HG03108 (cell line): Measurements from ENCODE around the gene TMEM61.
A peak's percentile ranks its signal among the peaks of the same experiment; 100 is the strongest.
"Not testable (repeated sequence)": the region's sequence is repeated elsewhere in the genome, so short reads cannot be mapped to it uniquely, and the experiment has no call there.

Source experiments
- ATAC-seq: cut with Tn5 transposase; IDR thresholded peaks from one replicate; pipeline ENCODE4 v1.9.1; 2021; ENCODE audit warnings: moderate library complexity; ENCODE audit not compliant: unreplicated experiment

TMEM61 gene

DNA sequence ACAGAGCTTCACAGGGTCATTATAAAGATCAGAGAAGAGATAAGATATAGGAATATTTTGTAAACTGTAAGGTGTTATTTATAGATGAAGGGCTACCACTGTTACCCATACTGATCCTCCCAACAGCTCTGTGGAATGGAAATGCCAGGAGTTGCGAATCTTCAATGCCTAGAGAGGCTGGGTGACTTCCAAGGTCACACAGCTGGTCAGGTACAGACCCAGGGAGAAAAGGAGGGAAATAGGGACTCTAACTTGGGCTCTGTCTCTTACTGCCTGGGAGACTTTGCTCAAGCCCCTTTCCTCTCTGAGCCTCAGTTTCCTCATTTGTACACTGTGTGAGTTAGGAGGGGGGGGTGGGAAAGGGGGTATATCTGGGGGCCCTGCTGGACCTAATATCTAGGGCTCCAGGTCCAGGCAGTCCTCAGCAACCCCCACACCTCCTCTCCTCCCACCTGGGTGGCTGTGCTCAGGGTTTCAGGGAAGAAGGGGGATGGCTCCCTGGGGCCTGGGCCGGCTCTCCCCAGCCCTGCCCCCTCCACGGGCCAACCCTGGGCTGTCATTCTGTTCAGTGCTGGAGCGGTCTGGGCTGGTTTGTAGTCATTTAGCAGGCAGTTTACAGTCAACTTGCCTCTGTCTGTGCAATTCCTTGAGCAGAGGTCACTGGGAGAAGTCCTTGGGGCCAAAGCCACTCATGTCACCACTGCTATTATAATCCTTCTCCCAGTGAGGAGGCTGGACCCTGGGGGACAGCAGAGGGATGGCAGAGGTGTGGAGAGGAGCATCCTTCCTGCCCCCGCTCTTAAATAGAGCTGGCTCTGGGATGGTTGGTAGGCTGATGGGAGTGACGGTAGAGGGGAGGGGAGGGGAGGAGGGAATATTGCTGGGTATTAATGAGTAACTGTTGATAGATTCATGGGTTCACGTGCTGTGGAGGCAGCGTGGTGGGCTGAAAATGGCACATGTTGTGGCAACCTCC lies 20.0 kb downstream of the TMEM61 start:
- no peak for ATAC-seq

DNA sequence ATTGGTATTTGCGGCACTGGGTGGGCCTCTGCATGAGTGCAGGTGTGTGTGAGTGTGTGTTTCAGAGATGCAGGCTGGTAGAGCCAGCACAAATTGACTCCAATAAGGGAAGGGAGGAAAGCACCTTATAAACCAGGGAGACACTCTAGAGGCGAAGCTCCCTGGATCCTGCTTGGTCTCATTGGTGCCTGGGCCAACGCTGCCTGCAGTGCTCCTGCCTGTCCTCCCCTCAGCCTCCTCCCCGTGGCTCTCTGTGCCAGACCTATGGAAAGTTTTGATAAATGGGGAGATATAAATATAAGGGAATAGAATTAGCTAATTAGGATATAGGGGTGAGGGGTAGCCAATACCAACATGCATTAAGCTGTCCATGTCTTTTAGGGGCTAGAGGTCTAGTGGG lies 20.9 kb downstream of the TMEM61 start:
- no peak for ATAC-seq

DNA sequence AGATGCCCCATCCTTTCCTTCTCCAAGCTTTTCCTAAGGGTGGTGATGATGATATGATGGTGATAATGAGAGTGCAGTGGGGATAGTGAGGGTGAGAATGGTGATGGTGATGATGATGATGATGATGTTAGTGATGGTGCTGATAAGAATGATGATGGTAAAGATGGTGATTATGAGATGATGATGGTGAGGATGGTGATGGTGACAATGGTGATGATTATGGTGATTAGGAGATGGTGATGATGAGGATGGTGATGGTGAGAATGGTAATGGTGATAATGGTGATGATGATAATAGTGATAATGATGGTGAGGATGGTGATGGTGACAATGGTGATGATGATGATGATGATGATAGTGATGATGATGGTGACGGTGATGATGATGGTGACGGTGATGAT lies 22.3 kb downstream of the TMEM61 start:
- ATAC-seq: no peak

DNA sequence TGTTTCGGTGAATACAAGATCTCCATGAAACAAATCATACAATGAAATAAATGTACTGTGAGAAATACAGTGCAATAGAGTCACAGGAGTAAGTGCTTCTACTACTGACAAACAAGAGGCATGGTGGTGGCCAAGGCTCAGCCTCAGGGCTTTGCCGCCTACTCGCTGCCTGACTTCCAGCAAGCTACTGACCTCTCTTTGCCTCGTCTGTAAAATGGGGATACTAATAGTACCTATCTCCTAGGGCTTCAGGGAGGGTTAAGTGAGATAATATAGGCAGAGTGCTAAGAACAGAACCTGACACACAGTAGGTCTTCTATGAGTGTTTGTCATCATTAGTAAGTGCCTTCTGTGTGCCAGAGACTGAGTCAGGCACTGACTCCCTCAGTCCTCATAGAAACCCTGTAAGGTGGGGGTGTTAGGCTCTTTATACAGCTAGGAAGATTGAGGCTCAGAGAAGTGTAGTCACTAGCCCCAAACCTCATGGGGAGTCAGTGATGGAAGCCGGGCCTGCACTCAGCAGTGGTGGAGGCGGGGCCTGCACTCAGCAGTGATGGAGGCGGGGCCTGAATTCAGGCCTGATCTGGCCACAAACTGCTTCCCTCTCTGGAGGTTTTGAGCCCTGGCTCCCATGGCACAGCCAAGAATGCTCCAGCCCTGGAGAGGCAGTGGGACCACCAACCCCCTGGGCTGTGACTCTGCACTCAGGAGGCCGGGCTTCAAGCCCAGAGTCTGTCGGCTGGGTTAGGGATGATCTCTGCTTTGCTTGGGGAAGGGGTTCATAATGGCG lies 25.1 kb downstream of the TMEM61 start:
- ATAC-seq: no peak

DNA sequence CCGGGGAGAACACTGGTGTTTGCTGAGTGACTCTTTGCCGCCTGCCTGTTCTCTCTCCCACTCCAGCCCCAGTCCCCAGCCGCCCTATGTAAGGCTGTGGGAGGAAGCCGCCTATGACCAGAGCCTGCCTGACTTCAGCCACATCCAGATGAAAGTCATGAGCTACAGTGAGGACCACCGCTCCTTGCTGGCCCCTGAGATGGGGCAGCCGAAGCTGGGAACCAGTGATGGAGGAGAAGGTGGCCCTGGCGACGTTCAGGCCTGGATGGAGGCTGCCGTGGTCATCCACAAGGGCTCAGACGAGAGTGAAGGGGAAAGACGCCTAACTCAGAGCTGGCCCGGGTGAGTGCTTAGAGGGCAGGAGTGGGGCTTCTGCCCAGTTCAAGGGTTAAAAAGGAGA lies 26.5 kb downstream of the TMEM61 start:
- ATAC-seq: no peak

DNA sequence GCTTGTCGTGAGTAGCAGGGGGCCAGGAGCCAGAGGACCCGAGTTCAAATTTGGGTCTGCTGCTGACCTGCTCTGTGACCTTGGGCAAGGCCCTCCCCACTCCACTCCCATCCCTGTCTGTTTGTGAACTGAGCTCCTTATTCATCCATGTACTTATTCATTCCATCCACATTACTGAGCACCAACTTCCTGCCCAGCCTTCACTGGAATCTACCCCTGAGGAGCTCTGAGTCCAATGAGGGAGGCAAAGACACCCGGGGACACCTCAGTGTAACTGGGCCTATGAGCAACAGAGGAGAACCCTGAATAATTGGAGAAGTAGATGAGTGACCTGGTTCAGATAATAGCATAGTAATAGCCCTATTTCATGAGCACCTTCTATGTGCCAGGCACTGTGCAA lies 27.2 kb downstream of the TMEM61 start:
- no peak for ATAC-seq

DNA sequence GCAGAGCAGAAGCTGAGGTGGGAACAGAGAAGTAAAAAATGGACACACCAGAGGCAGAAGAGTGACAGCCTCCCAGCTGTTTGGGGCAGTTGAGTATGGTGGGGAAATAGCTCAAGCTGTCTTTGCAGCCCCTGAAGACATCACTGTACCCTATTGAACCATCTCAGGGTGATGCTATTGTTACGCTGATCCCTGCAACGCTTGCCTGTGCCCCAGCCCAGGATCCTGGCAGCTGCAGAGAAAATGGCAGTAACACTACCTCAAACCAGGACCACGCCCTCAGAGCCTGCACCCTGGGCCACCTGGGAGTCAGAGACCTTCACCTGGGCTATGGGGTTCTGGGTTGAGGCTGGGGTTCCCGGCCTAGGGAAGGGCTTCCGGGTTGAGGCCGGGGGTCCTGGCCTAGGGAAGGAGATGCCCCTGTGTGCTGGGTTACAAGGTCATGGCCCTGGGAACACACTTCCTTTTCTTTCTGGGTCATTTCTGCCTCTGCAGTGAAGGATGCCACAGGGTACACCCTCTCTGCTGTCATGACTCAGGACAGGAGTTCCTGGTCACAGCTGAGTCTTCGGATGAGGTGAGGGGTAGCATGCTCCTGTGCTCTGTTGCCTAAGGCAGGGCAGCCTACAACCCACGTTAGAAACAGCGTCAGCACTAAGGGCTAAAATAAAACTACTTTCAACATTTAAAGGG lies 29.9 kb downstream of the TMEM61 start:
- ATAC-seq: no peak

DNA sequence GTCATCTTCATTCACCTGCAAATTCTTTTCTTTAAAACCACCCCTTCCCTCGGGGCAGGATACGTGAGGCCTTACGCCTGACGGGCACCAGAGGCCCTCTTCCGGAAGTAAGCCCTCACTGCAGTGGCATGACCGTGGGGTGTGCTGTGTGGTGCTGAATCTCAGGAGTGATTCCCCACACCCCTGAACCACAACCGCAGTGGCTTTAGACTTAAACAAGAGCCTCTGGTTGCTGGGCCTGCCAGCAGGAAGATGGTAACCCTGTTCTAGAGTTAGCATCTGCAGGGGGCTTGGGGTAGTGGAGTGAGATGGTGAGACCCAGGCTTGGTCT lies 30.4 kb downstream of the TMEM61 start:
- ATAC-seq: no peak

DNA sequence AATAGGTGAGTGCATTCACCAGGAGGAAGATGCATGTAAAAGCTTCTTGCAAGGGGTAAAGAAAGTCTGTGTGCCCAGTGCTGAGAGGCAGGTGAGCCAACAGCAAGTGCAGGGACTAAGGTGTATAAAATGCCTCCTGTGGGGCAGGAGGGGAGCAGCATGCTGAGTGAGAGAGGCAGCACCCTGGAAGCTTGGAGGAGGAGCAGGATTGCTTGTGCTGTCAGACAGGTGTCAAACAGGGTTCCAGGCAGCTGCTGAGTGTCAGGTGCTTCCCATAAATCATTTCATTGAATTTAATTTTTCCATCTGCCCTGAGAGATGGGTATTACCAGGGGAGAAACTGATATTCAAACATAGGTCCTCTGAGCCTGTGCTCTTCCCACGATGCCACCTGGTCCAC lies 32.2 kb downstream of the TMEM61 start:
- ATAC-seq: no peak

DNA sequence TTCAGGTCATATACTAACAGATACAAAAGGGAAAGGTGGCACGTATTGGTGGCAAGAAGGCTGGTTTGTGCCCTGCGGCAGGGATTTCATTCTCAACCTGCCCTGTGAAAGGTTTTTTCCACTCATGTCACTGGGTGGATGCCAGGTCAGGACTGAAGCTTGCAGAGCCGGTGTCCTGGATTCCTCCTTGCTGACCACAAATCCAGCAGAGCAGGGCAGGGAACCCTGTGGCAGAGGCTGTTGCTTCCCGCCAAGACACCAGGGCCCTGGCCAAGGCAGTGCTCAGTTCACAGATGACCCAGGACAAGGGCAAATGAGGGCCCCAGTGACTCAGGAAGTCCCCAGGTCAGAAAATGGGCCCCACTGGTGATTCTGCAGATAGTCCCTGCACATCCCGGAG lies 34.7 kb downstream of the TMEM61 start:
- no peak for ATAC-seq

DNA sequence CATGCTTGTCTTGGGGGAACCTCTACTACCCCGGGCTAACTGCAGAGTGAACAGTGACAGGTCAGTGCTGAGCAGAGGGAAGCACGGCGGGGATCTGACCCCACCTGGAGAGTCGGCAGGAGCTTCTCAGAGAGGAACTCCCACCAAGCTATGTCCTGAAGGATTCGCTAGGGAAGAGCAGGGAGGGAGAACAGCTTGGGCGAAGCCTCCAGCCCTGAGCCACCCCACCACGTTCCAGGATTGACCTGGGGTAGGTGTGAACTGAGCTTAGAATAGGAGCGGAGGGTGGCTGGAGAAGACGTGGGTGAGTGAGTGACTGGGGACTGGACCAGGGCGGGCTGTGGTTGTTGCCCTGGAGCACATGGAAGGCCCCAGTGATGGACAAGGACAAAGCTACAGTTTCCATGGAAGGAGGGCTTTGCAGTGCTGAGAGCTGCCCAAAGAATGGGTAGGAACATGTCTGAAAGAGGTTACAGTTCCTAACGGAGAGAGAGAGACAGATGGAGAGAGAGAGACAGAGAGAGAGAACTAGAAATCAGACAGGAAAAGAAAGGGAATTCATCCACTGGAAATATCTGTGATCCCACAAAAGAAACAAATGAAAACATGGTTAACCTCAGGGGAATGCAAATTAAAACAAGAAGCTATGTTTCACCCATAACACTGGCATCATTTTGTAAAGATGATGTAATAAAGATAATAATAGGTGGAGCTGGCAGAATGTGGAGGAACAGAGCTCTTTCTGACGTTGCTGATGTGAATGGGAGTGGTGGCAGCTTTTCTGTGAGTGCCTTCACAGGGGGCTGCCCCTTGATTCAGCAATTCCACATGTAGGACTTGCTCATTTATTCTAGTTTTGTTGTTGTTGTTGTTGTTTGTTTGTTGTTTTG lies 35.5 kb downstream of the TMEM61 start:
- no peak for ATAC-seq

DNA sequence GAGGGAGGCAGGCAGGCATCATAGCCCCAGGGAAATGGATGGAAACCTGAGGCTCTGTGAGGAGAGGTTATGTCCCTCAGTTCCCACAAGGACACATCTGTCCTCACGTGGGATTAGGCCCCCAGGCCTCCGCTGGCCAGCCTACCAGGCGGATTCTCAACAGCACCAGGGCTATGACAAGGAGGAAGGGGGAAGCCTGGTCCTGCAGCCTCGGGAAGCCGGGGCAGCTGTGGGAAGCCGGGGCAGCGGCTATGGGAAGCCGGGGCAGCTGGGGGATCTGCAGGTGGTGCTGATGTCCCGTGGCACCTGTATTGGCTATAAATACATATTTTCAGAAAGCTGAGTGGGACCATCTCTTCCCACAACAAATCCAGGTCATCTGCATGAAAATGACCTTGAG lies 38.0 kb downstream of the TMEM61 start:
- ATAC-seq: no peak

DNA sequence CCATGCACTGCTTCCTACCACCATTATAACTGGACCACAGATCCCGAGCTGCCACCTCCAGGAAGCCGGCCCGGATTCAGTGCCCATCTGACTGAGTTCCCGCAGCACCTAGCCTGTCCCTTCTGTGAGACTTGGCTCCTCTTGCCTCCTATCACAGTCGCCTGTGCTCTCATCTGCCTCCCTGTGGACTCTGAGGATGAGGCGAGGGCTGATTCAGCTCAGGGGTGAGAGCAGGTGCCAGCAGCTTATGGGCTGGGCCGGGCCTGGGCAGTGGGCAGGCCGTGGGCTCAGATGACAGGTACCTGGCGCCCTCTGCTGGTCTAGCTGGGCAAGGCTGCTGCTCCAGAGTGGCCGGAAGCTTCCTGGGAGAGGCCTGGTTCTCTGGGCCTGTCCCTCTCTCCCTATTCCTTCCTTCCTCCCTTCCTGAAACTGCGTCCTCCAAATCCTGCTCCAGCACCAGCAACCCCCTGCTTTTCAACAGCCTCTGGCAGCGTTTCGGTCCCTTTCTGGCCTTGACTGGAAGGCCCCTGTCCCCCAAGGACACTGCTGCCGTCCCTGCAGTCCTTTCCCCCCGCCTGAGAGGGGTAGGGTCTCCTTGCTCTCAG lies 41.6 kb downstream of the TMEM61 start:
- ATAC-seq: peak; percentile 85

DNA sequence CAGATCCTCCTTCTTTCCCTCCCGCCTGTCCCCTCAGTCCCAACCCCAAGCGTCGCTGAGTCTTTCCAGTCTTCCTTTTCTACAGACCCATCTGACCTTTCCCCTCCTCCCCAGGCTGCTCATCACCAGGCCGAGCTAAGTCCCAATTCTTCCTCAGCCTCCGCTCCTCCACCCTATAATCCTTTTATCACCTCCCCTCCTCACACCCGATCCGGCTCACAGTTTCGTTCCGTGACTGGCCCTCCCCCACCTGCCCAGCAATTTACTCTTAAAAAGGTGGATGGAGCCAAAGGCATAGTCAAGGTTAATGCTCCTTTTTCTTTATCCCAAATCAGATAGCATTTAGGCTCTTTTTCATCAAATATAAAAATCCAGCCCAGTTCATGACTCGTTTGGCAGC lies 43.7 kb downstream of the TMEM61 start:
- ATAC-seq: not testable (repeated sequence)

DNA sequence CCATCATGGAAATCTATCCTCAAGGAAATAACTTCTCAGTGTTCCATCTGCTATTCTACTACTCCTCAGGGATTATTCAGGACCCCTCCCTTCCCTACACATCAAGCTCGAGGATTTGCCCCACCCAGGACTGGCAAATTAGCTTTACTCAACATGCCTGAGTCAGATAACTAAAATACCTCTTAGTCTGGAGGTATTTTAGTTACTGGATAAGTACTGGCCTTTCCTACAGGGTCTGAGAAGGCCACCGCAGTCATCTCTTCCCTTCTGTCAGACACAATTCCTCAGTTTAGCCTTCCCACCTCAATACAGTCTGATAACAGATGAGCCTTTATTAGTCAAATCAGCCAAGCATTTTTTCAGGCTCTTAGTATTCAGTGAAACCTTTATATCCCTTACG lies 46.3 kb downstream of the TMEM61 start:
- not testable (repeated sequence) for ATAC-seq

DNA sequence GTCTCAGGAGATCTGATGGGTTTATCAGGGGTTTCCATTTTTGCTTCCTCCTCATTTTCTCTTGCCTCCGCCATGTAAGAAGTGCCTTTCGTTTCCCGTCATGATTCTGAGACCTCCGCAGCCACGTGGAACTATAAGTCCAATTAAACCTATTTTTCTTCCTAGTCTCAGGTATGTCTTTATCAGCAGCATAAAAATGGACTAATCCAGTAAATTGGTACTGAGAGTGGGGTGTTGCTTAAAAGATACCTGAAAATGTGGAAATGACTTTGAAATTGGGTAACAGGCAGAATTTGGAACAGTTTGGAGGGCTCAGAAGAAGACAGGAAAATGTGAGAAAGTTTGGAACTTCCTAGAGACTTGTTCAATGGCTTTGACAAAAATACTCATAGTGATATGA lies 50.7 kb downstream of the TMEM61 start:
- ATAC-seq: not testable (repeated sequence)

DNA sequence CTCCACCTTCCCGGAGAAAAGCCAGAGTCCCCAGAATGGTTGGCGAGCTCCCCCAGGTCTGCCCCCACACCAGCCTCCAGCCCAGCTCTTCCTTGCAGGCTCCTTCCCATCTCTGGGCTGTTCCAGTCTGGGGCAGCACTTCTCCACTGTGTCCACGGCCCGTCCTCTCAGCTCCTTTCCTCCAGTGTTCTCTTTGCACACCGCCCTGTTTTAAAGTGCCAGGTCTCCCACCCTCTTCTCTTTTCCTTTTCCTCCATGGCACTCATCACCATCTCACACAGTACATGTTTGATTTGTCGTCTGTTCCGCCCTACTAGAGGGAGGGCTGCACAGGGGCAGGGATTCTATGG lies 52.8 kb downstream of the TMEM61 start:
- ATAC-seq: no peak

DNA sequence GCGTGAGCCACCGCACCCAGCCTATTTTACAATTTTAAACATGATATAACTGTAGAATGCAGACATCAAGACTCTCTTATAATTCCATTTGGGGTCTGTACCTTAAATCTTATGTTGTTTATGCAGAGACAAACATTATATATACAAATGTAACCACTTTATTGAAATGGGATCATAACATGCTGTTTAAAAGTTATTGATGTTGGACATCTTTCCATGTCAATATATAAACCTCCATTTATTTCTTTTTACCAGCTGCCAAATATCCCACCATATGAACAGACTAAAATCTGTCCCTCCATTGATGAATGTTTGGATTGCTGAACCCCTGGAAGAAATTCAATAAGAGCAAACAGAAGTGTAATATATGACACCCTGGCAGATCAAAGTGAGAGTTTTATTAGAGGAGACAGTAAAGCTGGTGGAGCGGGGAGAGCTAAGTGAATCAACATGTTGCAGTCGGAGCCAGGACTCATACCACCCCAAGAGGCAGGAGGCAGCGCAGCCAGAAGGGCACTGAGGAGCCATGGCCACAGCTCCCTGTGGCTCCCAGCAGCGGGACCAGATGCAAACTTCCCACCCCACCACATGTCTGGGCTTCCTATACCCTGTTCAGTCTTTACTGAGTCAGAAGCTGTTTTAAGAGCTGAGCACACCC lies 54.2 kb downstream of the TMEM61 start:
- ATAC-seq: no peak

DNA sequence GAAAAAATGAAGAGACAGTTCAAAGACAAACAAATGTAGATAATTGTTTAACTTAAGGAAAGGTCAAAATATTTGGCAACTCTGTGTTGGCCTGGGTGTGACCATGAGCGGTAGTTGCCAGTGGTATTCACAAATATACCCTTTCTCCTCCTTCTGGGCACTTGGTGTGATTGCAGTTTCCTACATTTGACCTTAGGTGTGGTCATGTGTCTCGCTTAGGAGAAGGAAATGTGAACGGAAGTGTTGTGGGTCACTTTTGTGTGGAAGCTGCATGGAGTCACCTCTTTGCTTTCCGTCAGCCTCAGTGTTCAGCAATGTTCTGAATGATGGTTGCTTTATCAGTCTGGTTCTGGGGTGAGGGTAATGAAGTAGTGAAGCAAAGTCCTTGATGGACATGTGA lies 55.5 kb downstream of the TMEM61 start:
- ATAC-seq: no peak
